OCI-LY3 (cell line): ENCODE results near the gene RGS9BP.
"Not testable (repeated sequence)": the region's sequence is repeated elsewhere in the genome, so short reads cannot be mapped to it uniquely, and the experiment has no call there.

Source experiments
- EZH2phosphoT487 ChIP-seq: fragments of 200-600 bp; shearing (Covaris generic); IDR thresholded peaks from 2 replicates; pipeline ENCODE4 v1.6.1; 2018; ENCODE audit warnings: antibody characterized with exemption, mixed run types, low read depth
- TF ChIP-seq, protein P1 (sequence below): fragments of 200-600, 300-600 bp; sonication (generic); IDR thresholded peaks from 2 replicates; pipeline ENCODE4 v1.5.1; 2014; ENCODE audit warnings: antibody characterized with exemption, low read length, low read depth

DNA sequence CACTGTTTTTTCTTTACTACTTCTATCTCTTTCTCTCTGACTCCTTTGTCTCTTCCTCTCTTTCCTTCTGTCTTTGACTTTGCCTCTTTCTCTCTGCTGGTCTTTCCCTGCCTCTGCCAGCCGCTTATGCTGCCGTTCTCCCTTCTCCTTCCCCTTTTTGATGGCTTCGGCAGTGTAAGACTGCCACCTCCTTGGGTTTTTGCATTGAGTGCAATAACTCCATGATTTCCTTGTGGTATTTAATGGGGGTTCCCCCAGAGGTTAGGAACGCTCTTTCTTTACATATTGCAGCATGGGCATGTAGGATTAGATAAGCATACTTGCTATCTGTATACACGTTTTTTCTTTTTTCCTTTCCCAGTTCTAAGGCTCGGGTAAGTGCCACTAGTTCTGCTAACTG is 19.9 kb downstream of the RGS9BP start:
- TF ChIP-seq, protein P1, sequence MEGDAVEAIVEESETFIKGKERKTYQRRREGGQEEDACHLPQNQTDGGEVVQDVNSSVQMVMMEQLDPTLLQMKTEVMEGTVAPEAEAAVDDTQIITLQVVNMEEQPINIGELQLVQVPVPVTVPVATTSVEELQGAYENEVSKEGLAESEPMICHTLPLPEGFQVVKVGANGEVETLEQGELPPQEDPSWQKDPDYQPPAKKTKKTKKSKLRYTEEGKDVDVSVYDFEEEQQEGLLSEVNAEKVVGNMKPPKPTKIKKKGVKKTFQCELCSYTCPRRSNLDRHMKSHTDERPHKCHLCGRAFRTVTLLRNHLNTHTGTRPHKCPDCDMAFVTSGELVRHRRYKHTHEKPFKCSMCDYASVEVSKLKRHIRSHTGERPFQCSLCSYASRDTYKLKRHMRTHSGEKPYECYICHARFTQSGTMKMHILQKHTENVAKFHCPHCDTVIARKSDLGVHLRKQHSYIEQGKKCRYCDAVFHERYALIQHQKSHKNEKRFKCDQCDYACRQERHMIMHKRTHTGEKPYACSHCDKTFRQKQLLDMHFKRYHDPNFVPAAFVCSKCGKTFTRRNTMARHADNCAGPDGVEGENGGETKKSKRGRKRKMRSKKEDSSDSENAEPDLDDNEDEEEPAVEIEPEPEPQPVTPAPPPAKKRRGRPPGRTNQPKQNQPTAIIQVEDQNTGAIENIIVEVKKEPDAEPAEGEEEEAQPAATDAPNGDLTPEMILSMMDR: not testable (repeated sequence)
- not testable (repeated sequence) for TF ChIP-seq EZH2phosphoT487
